PC-9 (cell line): ENCODE measurements around the gene LAGE3.

Experiments
- EZH2 ChIP-seq: fragments of 200-600 bp; sonication (generic); IDR thresholded peaks from 2 replicates; pipeline ENCODE4 v1.8.0; 2017; ENCODE audit warnings: antibody characterized with exemption, low read depth
- TF ChIP-seq, protein P1 (sequence below): fragments of 200-600 bp; sonication (generic); conservative IDR thresholded peaks from 2 replicates; pipeline ENCODE4 v1.6.1; 2017; ENCODE audit warnings: mixed run types, antibody characterized with exemption, mild to moderate bottlenecking, moderate library complexity

DNA sequence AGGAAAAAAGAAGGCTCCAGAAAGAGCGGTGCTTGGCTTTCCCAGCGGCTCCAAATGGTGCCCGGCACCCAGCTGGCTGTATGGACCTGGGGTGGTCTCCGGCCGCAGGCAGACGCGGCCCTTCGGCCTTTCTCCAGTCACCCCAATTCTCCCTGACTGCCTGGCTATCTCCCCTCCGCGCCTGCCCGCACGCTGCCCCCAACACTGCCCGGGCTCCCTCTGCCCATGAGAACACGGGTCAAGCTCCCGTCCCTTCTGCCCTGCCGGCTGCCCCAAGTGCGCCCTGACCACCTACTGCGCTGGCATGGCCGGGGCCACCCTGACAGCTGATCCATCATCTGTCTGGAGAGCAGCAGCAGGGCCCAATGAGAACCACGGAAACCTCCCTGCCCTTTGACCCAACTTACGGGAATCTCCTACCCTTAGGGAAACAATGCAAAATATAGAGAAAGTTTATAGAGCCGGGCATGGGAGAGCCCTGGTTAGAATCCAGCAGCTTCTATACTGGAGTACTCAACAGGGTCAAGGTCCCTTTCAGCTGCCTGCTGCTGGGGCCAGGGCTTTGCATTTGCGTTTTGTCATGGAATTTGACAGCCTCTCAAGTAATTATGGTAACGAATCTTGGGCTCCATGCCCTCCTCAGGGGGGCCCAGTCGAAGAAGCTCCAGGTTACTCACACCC lies 38.2 kb upstream of the LAGE3 start:
- TF ChIP-seq, protein P1, sequence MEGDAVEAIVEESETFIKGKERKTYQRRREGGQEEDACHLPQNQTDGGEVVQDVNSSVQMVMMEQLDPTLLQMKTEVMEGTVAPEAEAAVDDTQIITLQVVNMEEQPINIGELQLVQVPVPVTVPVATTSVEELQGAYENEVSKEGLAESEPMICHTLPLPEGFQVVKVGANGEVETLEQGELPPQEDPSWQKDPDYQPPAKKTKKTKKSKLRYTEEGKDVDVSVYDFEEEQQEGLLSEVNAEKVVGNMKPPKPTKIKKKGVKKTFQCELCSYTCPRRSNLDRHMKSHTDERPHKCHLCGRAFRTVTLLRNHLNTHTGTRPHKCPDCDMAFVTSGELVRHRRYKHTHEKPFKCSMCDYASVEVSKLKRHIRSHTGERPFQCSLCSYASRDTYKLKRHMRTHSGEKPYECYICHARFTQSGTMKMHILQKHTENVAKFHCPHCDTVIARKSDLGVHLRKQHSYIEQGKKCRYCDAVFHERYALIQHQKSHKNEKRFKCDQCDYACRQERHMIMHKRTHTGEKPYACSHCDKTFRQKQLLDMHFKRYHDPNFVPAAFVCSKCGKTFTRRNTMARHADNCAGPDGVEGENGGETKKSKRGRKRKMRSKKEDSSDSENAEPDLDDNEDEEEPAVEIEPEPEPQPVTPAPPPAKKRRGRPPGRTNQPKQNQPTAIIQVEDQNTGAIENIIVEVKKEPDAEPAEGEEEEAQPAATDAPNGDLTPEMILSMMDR: no peak
- no peak for TF ChIP-seq EZH2
